Heart left ventricle (tissue), 16 donors: ENCODE data around the gene OAS1. TPM values are rescaled to one million over a fixed set of nuclear protein-coding genes. Genes with fewer than 3 reads are reported as not detected.

ENCODE experiments used
- ATAC-seq, 4 donors: fragments of 200-7000 bp; cut with Tn5 transposase; one replicate each; pipeline ENCODE4 v1.9.1; 2020 to 2022; ENCODE audit warnings: moderate library complexity in 4 of 4, mild to moderate bottlenecking in 3 of 4, moderate number of reproducible peaks in 1 of 4
- DNase-seq, 5 donors: peaks; one replicate each; pipeline ENCODE4 v3.0.0-alpha.2; 2020
- H3K27ac ChIP-seq, 12 donors: fragments of 200-600 bp; sonication (generic) in 4 of 12; one replicate each; pipeline versions ENCODE4 v1.5.0 to v1.8.0; 2016 to 2022; ENCODE audit warnings: mild to moderate bottlenecking in 2 of 12
- H3K27me3 ChIP-seq, 9 donors: fragments of 200-600 bp; sonication (generic) in 2 of 9; one replicate each; pipeline versions ENCODE4 v1.5.1 to v1.8.0; 2016 to 2022; ENCODE audit warnings: mild to moderate bottlenecking in 3 of 9
- H3K36me3 ChIP-seq, 9 donors: fragments of 200-600 bp; sonication (generic) in 2 of 9; one replicate each; pipeline versions ENCODE4 v1.5.0 to v1.8.0; 2018 to 2022; ENCODE audit warnings: mild to moderate bottlenecking in 2 of 9
- H3K4me1 ChIP-seq, 12 donors: fragments of 200-600 bp; sonication (generic) in 4 of 12; one replicate each; pipeline versions ENCODE4 v1.5.0 to v1.8.0; 2016 to 2022; ENCODE audit warnings: mild to moderate bottlenecking in 3 of 12
- H3K4me3 ChIP-seq, 12 donors: fragments of 200-600 bp; sonication (generic) in 4 of 12; one replicate each; pipeline versions ENCODE4 v1.5.0 to v1.8.0; 2017 to 2022; ENCODE audit warnings: mild to moderate bottlenecking in 9 of 12, moderate library complexity in 4 of 12
- H3K9me3 ChIP-seq, 12 donors: fragments of 200-600 bp; sonication (generic) in 4 of 12; one replicate each; pipeline versions ENCODE4 v1.5.0 to v1.8.0; 2016 to 2022; ENCODE audit warnings: mild to moderate bottlenecking in 1 of 12
- POLR2A ChIP-seq, 2 donors: fragments of 450-650 bp; IDR thresholded peaks; one replicate each; pipeline ENCODE4 v1.6.1; 2017; ENCODE audit warnings: antibody characterized with exemption in 2 of 2, mild to moderate bottlenecking in 2 of 2, moderate library complexity in 2 of 2
- WGBS, 4 donors: extraction: QIAGEN DNeasy Blood & Tissue Kit in 2 of 4; methylation state at CpG; one replicate each; pipeline versions ENCODE4 v1.1.5 to v1.1.7; 2013 to 2018; 5-methylcytosine and 5-hydroxymethylcytosine counted together
- intact Hi-C, 10 donors: fragments of 100-400 bp; cut with DNase I; formaldehyde crosslinking; loops; one replicate each; pipeline versions ENCODE4 v1.11.1 to v1.14.2; 2022
- polyA plus RNA-seq, 2 donors: library from polyadenylated mRNA; stranded (reverse); fragments of 200-250 nt; gene quantifications; one replicate each; pipeline ENCODE4 v1.2.3, GENCODE V29; 2013
- total RNA-seq, 9 donors: library from RNA; depleted of rRNA in 2 of 9; stranded (reverse); fragments of >200 nt in 2 of 9; fragmentation: NEBNext Ultra II Directional in 3 of 9; extraction: Animal tissue kit (Norgen Biotek cat#: 25700) in 3 of 9; gene quantifications; one replicate each; pipeline versions ENCODE4 v1.1.0 to v1.2.4, GENCODE V29; 2016 to 2023
- TF ChIP-seq, protein P1 (sequence below), 12 donors: fragments of 200-600 bp; sonication (generic) in 4 of 12; IDR thresholded peaks; one replicate each; pipeline versions ENCODE4 v1.5.0 to v1.8.0; 2018 to 2022; ENCODE audit warnings: antibody characterized with exemption in 12 of 12, mild to moderate bottlenecking in 5 of 12
- donor health status: ischemic (EF 13 %, LVEDD 7.1; RV severe dilation, severe dysfunction).
- donor health status: healthy with polysubstance abuse.
- donor health status: DM: no; HTN: yes; CAD: no.
- donor health status: DM: no; HTN: no; CAD: no.
- donor health status: ischemic (EF 25% LVEDD 6.9; RV normal size, moderate dysfunction).
- donor health status: ischemic (EF 25% LVEDD 5.7; RV mildly dilated, moderate dysfunction).
- donor health status: healthy.
- donor health status: DM: yes; HTN: yes; CAD: no.
- donor health status: ischemic (EF 35%, LVEDD 5.7; RV mildly dilated, moderate dysfunction).
- donor health status: nonischemic (EF 11% LVEDD 7.7; RV severe dilation, severe dysfunction).
- donor health status: DM: yes; HTN: yes; CAD: no.
- donor health status: PGD.
- donor health status: ischemic (EF 29% LVEDD 5.4; RV normal size, mild dysfunction).
- donor health status: nonischemic (EF 23%, LVEDD 6.1; RV moderate dilation, normal function).

OAS1 gene
- total and polyA plus RNA-seq, 11 donors, result 4.1 to 34.8 (median 5.8) TPM

- Histone ChIP-seq H3K4me3 (no peak overlapping the region), H3K27ac (no peak overlapping the region), H3K27me3 (no peaks in the 10 kb centered on the region), H3K4me1 (no peaks in the 10 kb centered on the region), H3K36me3 (peaks cover 0 to 96% (median 57%) of the 10 kb centered on the region in 9 donors), H3K9me3 (peaks cover 0 to 21% (median 2%) of the 10 kb centered on the region in 12 donors)
- no peak for ATAC-seq
- DNase-seq, result no peak
- 82 to 88% (median 85%) methylated on average over 4 of the region's 4 CpGs for WGBS, 4 donors
- intact Hi-C loops, result no loop called here
- TF ChIP-seq POLR2A (IDR thresholded peaks at IDR 0.05), result no peak
- TF ChIP-seq, protein P1, sequence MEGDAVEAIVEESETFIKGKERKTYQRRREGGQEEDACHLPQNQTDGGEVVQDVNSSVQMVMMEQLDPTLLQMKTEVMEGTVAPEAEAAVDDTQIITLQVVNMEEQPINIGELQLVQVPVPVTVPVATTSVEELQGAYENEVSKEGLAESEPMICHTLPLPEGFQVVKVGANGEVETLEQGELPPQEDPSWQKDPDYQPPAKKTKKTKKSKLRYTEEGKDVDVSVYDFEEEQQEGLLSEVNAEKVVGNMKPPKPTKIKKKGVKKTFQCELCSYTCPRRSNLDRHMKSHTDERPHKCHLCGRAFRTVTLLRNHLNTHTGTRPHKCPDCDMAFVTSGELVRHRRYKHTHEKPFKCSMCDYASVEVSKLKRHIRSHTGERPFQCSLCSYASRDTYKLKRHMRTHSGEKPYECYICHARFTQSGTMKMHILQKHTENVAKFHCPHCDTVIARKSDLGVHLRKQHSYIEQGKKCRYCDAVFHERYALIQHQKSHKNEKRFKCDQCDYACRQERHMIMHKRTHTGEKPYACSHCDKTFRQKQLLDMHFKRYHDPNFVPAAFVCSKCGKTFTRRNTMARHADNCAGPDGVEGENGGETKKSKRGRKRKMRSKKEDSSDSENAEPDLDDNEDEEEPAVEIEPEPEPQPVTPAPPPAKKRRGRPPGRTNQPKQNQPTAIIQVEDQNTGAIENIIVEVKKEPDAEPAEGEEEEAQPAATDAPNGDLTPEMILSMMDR (IDR thresholded peaks at IDR 0.05), result no peak
Observed at GRCh38 chr12:112961536-112961935, 54.8 kb downstream of the OAS1 start.

- Histone ChIP-seq H3K4me3 (no peak overlapping the region), H3K36me3 (peaks cover under 1 to 98% (median 66%) of the 10 kb centered on the region in 9 donors), H3K27me3 (no peaks in the 10 kb centered on the region), H3K9me3 (peaks cover 0 to 15% (median 2%) of the 10 kb centered on the region in 12 donors), H3K4me1 (no peaks in the 10 kb centered on the region), H3K27ac (no peak overlapping the region)
- DNase-seq (no peak), ATAC-seq (no peak)
- TF ChIP-seq, protein P1 (IDR thresholded peaks at IDR 0.05), result no peak
- TF ChIP-seq POLR2A (IDR thresholded peaks at IDR 0.05), result no peak
- 94 to 95% (median 95%) methylated on average over 7 of the region's 7 CpGs for WGBS, 4 donors
- intact Hi-C loops, result no loop called here
Observed at GRCh38 chr12:112962561-112962960, 55.8 kb downstream of the OAS1 start.

DNA sequence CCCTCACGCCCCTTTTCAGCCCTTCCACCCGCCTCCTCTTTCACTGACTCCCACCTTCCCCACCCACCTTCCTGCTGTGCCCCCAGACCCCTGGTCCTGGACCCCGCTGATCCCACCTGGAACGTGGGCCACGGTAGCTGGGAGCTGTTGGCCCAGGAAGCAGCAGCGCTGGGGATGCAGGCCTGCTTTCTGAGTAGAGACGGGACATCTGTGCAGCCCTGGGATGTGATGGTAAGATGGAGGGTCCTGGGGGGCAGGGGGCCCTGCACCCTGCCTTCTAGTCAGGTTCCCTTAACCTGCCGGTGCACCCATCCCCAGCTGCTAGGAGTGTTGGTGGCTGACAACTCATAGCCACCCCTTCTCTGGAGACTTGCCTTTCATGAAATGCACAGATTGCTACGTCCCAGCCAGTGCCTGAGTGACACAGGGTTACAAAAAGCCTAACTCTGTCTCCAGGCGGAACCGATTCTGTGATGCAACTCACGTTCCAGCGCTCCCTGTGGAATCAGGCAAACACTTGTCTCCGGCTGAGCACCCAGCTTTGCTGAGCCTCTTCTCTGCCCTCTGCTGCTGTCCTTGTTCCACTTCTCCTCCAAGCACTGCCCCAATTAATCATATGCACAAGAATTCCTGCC, 56.6 kb downstream of the OAS1 start:
- Histone ChIP-seq H3K27ac (no peak overlapping the region), H3K9me3 (peaks cover 0 to 15% (median 2%) of the 10 kb centered on the region in 12 donors), H3K36me3 (peaks cover 3 to 100% (median 73%) of the 10 kb centered on the region in 9 donors), H3K4me1 (no peaks in the 10 kb centered on the region), H3K4me3 (no peak overlapping the region), H3K27me3 (no peaks in the 10 kb centered on the region)
- DNase-seq (no peak), ATAC-seq (no peak)
- TF ChIP-seq, protein P1 (IDR thresholded peaks at IDR 0.05), result no peak
- no peak for TF ChIP-seq POLR2A (IDR thresholded peaks at IDR 0.05)
- intact Hi-C loops, result no loop called here
- 83 to 88% (median 85%) methylated on average over 13 to 14 of the region's 14 CpGs for WGBS, 4 donors

DNA sequence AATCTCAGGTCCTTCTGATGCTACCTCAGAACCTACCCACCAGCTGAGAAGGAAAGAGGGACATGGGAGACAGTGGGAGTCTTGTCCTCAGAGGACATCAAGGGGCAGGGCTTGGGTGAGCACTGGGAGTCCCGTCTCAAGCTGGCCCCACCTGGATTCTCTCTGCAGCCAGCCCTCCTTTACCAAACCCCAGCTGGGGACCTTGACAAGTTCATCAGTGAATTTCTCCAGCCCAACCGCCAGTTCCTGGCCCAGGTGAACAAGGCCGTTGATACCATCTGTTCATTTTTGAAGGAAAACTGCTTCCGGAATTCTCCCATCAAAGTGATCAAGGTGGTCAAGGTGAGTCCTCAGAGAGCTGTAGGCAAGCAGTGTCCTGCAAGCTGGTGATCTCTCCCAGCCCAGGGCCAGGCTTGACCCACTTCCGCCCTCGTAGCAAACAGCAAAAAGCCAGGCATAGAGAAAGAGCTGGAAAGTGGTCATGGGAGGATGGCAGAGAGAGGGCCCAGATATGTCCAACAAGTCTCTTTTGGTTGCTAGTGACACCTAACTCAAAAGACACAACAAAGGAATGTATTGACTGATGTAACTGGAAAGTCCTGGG, 57.4 kb downstream of the OAS1 start:
- Histone ChIP-seq H3K9me3 (peaks cover 0 to 11% (median under 1%) of the 10 kb centered on the region in 12 donors), H3K4me3 (no peak overlapping the region), H3K27ac (no peak overlapping the region), H3K4me1 (no peaks in the 10 kb centered on the region), H3K36me3 (peaks cover 3 to 100% (median 79%) of the 10 kb centered on the region in 9 donors), H3K27me3 (no peaks in the 10 kb centered on the region)
- WGBS, 4 donors, result 94 to 100% (median 96%) methylated on average over 5 to 6 of the region's 6 CpGs
- DNase-seq, result no peak
- intact Hi-C loops, result no loop called here
- ATAC-seq, result no peak
- no peak for TF ChIP-seq POLR2A (IDR thresholded peaks at IDR 0.05)
- TF ChIP-seq, protein P1 (IDR thresholded peaks at IDR 0.05), result no peak
